ENCODE measurements around the gene TIPARP. TPM values are rescaled to one million over a fixed set of nuclear protein-coding genes. Genes with fewer than 3 reads are reported as not detected.

TIPARP gene
- total RNA-seq, 4 donors from 2014 or later: 39.7 to 90.8 (median 52.2) TPM

DNA sequence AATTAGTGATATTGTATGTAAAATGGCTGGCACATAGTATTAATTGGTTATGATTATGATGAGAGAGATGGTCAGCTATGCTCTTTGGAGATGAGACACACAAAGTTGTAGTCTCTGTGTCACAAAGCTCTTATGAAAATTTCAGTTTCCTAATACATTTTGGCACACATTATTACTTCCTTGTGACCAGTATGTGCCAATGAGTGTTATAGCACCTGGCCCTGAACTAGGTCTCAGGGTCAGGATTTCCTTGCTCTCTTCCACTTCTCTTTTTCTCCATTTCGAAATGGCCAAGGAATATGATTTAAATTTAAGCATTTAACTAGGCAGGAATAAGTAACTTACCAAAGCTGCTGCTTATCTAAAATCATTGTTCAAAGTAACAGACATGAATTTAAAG lies 28.0 kb downstream of the TIPARP start:
- Histone ChIP-seq H3K4me1 (no peaks in the 10 kb centered on the region), H3K27ac (no peak overlapping the region), H3K4me3 (no peak overlapping the region), H3K9me3 (no peaks in the 10 kb centered on the region), H3K36me3 (peaks cover 0 to 78% (median 0%) of the 10 kb centered on the region in 3 donors), H3K27me3 (no peaks in the 10 kb centered on the region)
- DNase-seq: no peak
- no peak for TF ChIP-seq POLR2A (IDR thresholded peaks at IDR 0.05)
- TF ChIP-seq, protein P1, sequence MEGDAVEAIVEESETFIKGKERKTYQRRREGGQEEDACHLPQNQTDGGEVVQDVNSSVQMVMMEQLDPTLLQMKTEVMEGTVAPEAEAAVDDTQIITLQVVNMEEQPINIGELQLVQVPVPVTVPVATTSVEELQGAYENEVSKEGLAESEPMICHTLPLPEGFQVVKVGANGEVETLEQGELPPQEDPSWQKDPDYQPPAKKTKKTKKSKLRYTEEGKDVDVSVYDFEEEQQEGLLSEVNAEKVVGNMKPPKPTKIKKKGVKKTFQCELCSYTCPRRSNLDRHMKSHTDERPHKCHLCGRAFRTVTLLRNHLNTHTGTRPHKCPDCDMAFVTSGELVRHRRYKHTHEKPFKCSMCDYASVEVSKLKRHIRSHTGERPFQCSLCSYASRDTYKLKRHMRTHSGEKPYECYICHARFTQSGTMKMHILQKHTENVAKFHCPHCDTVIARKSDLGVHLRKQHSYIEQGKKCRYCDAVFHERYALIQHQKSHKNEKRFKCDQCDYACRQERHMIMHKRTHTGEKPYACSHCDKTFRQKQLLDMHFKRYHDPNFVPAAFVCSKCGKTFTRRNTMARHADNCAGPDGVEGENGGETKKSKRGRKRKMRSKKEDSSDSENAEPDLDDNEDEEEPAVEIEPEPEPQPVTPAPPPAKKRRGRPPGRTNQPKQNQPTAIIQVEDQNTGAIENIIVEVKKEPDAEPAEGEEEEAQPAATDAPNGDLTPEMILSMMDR (IDR thresholded peaks at IDR 0.05): no peak

DNA sequence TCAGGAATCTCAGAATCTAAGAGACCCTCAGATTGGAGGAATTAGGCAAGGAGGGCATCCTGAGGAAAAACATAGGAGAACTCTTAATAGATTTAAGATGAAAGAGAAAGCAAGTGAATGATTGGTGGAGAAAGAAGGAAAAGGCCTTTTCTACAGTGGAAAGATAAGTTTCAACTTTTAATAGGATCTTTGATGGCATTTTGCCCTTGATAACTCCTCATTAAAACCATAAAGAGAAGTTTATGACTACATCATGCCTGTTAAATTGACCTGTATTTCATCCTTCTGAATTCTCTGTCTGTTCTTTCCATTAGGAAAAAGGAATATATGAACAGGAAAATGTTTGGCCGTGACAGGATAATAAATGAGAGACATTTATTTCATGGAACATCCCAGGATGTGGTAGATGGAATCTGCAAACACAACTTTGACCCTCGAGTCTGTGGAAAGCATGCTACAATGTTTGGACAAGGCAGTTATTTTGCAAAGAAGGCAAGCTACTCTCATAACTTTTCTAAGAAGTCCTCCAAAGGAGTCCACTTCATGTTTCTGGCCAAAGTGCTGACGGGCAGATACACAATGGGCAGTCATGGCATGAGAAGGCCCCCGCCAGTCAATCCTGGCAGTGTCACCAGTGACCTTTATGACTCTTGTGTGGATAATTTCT lies 30.1 kb downstream of the TIPARP start:
- Histone ChIP-seq H3K36me3 (peaks cover 0 to 62% (median 0%) of the 10 kb centered on the region in 3 donors), H3K27me3 (no peaks in the 10 kb centered on the region), H3K4me3 (no peak overlapping the region), H3K27ac (no peak overlapping the region), H3K9me3 (no peaks in the 10 kb centered on the region), H3K4me1 (no peaks in the 10 kb centered on the region)
- no peak for TF ChIP-seq POLR2A (IDR thresholded peaks at IDR 0.05)
- TF ChIP-seq, protein P1 (IDR thresholded peaks at IDR 0.05): no peak
- no peak for DNase-seq

DNA sequence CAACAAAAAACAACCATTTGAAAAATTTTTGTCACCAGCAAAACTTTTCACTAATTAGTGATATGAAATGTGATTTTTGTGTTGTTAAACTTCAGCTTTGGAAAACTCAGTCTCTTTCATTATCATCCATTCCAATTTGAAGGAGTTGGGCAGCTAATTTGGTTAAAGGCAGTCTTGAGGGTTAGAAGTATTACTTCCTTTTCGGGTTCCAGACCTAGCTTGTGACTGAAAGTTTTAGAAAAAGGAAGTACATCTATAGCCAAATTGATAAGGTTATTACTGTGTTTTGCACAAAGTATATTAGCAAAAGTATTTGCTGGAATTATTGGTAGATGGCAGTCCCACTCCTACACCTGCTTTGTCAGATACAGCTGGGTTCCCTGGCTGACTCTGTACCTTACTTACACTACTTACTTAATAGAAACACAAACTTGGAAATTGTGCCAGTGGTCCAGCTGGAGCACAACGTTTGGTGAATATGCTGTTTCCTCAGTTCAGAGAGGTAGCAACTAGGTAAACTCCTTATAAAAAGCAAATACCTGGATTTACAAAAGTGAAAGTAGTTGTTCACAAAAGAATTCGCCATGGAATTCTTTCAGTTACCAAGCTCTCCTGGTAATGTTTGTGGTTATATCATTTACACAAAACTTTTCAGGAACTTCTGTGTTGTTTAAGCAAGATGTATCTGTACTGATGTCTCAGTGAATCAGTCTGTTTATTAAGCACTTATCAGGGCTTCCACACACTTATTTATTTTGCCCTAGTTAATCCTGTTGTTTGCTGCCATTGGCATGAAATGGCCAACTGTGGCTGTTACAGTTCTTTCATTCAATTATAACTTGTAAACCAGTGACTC lies 31.6 kb downstream of the TIPARP start:
- TF ChIP-seq, protein P1 (IDR thresholded peaks at IDR 0.05): no peak
- no peak for TF ChIP-seq POLR2A (IDR thresholded peaks at IDR 0.05)
- DNase-seq: no peak
- no peaks in the 10 kb centered on the region for H3K4me1 ChIP-seq
- peaks cover 0 to 59% (median 0%) of the 10 kb centered on the region in 3 donors for H3K36me3 ChIP-seq
- H3K27ac ChIP-seq: no peak overlapping the region
- H3K4me3 ChIP-seq: no peak overlapping the region
- H3K27me3 ChIP-seq: no peaks in the 10 kb centered on the region
- H3K9me3 ChIP-seq: no peaks in the 10 kb centered on the region

DNA sequence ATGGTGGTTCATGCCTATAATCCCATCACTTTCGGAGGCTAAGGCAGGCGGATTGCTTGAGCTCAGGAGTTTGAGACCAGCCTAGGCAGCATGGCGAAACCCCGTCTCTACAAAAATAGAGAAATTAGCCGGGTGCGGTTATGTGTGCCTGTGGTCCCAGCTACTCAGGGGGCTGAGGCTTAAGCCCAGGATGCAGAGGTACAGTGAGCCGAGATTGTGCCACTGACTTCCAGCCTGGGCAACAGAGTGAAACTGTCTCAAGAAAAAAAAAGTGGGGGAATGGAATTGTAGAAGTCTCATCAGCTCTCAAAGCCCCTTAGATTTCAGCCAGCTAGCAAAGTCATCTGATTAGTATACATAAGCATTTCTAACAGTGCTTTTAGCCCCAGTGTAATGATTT lies 33.2 kb downstream of the TIPARP start:
- no peak overlapping the region for H3K27ac ChIP-seq
- no peaks in the 10 kb centered on the region for H3K27me3 ChIP-seq
- no peak overlapping the region for H3K4me3 ChIP-seq
- H3K36me3 ChIP-seq: peaks cover 0 to 56% (median 0%) of the 10 kb centered on the region in 3 donors
- no peaks in the 10 kb centered on the region for H3K9me3 ChIP-seq
- TF ChIP-seq, protein P1 (IDR thresholded peaks at IDR 0.05): no peak
- no peak for TF ChIP-seq POLR2A (IDR thresholded peaks at IDR 0.05)
- DNase-seq: no peak
- H3K4me1 ChIP-seq: no peaks in the 10 kb centered on the region

DNA sequence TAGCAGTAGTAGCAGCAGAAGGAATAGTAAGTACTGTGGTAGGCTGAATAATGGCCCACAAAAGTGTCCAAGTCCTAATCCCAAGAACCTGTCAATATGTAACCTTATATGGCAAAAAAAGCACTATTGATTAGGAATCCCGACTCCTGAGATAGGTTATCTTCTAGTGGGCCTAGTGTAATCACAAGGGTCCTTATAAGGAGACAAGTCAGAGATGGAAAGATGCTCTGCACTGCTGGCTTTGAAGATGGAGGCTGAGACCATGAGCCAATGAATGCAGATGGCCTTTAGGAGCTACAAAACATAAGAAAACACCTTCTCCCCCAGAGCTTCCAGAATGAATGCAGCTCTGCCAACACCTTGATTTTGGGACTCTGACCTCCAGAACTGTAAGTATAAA lies 36.0 kb downstream of the TIPARP start:
- no peaks in the 10 kb centered on the region for H3K27me3 ChIP-seq
- DNase-seq: no peak
- H3K4me3 ChIP-seq: no peak overlapping the region
- H3K36me3 ChIP-seq: peaks cover 0 to 28% (median 0%) of the 10 kb centered on the region in 3 donors
- no peaks in the 10 kb centered on the region for H3K9me3 ChIP-seq
- TF ChIP-seq, protein P1 (IDR thresholded peaks at IDR 0.05): no peak
- TF ChIP-seq POLR2A (IDR thresholded peaks at IDR 0.05): no peak
- H3K4me1 ChIP-seq: no peaks in the 10 kb centered on the region
- H3K27ac ChIP-seq: no peak overlapping the region
